Measurements from ENCODE around the gene ALS2CL.

The ALS2CL gene

DNA sequence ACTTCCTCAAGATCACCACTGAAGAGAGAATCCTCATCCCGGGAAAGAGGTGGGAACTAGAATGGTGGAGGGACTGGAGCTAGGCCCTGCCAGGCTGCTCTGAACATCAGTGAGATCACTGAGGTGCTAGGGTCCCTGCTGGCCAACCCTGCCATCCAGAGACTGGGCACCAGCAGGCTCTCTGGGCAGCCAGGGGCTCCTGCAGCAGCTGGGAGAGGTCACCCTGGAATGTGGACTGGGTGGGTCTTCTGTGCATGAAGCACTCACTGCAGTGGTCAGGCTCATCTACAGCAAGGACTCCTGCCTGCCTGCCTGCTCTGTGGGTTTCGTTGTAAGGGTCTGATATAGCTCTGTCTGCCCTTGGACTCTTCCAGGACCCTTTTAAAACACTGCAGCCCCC is 24.9 kb downstream of the ALS2CL start:
- CTCF ChIA-PET, result no interaction called here
- DNase-seq (ENCODE audit: extremely low spot score), result no peak
- TF ChIP-seq SP1 (IDR thresholded peaks at IDR 0.05) (no peak), FOXM1 (IDR thresholded peaks at IDR 0.05; ENCODE audit: borderline replicate concordance) (no peak), ZNF384 (IDR thresholded peaks at IDR 0.05) (no peak), ARNT (IDR thresholded peaks at IDR 0.05) (no peak), LEF1 (IDR thresholded peaks at IDR 0.05; ENCODE audit: borderline replicate concordance) (no peak), CTBP1 (IDR thresholded peaks at IDR 0.05; ENCODE audit: borderline replicate concordance) (no peak), ELF4 (IDR thresholded peaks at IDR 0.05) (no peak), L3MBTL2 (conservative IDR thresholded peaks at IDR 0.05) (no peak)
- POLR2A ChIA-PET, result no interaction called here

DNA sequence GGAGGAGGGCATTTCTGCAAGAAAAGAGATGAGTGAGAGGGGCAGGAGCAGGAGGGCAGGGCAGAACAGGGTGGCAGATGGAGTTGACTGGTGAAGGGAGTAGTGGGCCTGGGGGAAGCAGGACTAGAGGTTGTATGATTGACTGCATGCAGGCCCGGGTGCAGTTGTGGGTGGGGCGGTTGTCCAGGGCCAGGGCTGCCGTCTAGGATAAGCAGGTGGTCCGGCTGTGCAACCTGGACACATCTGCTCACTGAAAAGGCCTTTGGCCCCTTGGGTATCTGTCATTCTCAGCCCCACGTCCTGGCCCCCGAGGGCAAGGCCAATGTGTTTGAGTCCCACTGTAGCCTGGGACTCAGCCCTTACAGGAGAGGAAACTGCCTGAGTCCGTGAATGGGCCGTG is 25.4 kb downstream of the ALS2CL start:
- ChIA-PET CTCF (no interaction called here), POLR2A (no interaction called here)
- no peak for DNase-seq (ENCODE audit: extremely low spot score)
- TF ChIP-seq, protein P1, sequence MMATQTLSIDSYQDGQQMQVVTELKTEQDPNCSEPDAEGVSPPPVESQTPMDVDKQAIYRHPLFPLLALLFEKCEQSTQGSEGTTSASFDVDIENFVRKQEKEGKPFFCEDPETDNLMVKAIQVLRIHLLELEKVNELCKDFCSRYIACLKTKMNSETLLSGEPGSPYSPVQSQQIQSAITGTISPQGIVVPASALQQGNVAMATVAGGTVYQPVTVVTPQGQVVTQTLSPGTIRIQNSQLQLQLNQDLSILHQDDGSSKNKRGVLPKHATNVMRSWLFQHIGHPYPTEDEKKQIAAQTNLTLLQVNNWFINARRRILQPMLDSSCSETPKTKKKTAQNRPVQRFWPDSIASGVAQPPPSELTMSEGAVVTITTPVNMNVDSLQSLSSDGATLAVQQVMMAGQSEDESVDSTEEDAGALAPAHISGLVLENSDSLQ (IDR thresholded peaks at IDR 0.05), result no peak
- TF ChIP-seq BHLHE40 (IDR thresholded peaks at IDR 0.05; ENCODE audit: borderline replicate concordance), result no peak
- TF ChIP-seq FOXK2 (IDR thresholded peaks at IDR 0.05), result no peak
- TF ChIP-seq TARDBP (IDR thresholded peaks at IDR 0.05), result no peak
- no peak for TF ChIP-seq ARNT (IDR thresholded peaks at IDR 0.05)
- no peak for TF ChIP-seq FOXA1 (IDR thresholded peaks at IDR 0.05)
- no peak for TF ChIP-seq L3MBTL2 (conservative IDR thresholded peaks at IDR 0.05)
- no peak for TF ChIP-seq SP1 (IDR thresholded peaks at IDR 0.05)
- TF ChIP-seq ELF4 (IDR thresholded peaks at IDR 0.05), result no peak
- no peak for TF ChIP-seq ZNF384 (IDR thresholded peaks at IDR 0.05)
- TF ChIP-seq NFRKB (IDR thresholded peaks at IDR 0.05), result no peak

DNA sequence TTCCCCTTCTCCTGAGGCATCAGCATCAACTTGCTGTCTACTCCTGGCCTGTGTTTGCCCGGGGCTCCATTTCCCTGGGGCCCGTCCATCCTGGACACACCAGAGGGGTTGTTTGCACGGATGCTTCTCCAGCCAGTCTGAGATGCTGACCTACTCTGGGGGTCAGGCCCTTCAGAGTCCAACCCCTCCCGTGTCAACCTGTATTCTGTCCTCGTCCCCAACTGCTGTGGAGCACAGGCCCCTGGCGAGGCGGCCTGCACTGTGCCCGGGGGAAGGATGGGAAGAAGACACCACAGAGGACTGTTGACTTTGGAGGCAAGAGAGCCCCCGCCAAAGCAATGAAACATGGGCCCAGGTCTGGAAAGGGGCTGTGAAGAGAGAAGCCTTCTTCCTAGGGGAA is 25.8 kb downstream of the ALS2CL start:
- TF ChIP-seq LEF1 (IDR thresholded peaks at IDR 0.05; ENCODE audit: borderline replicate concordance), result no peak
- TF ChIP-seq L3MBTL2 (conservative IDR thresholded peaks at IDR 0.05), result no peak
- no peak for TF ChIP-seq SUZ12 (IDR thresholded peaks at IDR 0.05)
- TF ChIP-seq CTBP1 (IDR thresholded peaks at IDR 0.05; ENCODE audit: borderline replicate concordance), result no peak
- TF ChIP-seq FOXM1 (IDR thresholded peaks at IDR 0.05; ENCODE audit: borderline replicate concordance), result no peak
- no peak for TF ChIP-seq FOXA1 (IDR thresholded peaks at IDR 0.05)
- no peak for TF ChIP-seq SP1 (IDR thresholded peaks at IDR 0.05)
- TF ChIP-seq HDGF (IDR thresholded peaks at IDR 0.05; ENCODE audit: borderline replicate concordance), result no peak
- TF ChIP-seq NFRKB (IDR thresholded peaks at IDR 0.05), result no peak
- TF ChIP-seq ARNT (IDR thresholded peaks at IDR 0.05), result no peak
- no peak for DNase-seq (ENCODE audit: extremely low spot score)
- POLR2A ChIA-PET, result no interaction called here
- CTCF ChIA-PET, result no interaction called here

DNA sequence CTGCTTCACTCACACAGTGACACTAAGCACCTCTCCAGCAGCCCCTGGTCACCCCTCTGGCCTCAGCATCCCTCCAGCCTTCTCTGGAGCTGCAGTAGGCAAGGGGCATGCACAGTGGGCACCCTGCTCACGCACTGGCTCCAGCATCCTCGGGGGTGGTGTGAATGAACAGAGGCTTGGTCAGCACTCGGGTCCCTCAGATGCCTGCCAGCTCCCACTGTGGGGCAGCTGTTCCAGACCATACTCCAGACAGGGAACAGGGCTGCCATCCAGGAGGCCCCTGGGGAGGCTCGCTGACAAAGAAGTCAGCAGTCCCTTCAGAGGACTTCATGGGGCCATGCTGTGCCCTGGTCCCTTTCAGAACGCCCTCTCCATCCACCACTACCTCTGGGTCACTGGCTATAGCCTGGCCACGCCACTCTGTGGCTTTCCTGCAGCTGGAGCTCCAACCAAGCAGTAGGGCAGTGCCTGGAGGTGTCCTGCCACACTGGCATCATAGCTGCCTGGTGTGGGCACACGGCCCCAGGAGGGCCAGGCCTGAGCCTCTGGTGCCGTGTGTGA is 26.3 kb downstream of the ALS2CL start:
- POLR2A ChIA-PET, result no interaction called here
- no peak for DNase-seq (ENCODE audit: extremely low spot score)
- TF ChIP-seq FOXM1 (IDR thresholded peaks at IDR 0.05; ENCODE audit: borderline replicate concordance) (no peak), L3MBTL2 (conservative IDR thresholded peaks at IDR 0.05) (no peak), FOXK2 (IDR thresholded peaks at IDR 0.05) (no peak), ARNT (IDR thresholded peaks at IDR 0.05) (no peak), FOXA1 (IDR thresholded peaks at IDR 0.05) (no peak), HDGF (IDR thresholded peaks at IDR 0.05; ENCODE audit: borderline replicate concordance) (no peak), CTBP1 (IDR thresholded peaks at IDR 0.05; ENCODE audit: borderline replicate concordance) (no peak), LEF1 (IDR thresholded peaks at IDR 0.05; ENCODE audit: borderline replicate concordance) (no peak), NFRKB (IDR thresholded peaks at IDR 0.05) (no peak), SP1 (IDR thresholded peaks at IDR 0.05) (no peak), ZNF384 (IDR thresholded peaks at IDR 0.05) (no peak)
- TF ChIP-seq, protein P1 (IDR thresholded peaks at IDR 0.05), result no peak
- CTCF ChIA-PET, result no interaction called here

DNA sequence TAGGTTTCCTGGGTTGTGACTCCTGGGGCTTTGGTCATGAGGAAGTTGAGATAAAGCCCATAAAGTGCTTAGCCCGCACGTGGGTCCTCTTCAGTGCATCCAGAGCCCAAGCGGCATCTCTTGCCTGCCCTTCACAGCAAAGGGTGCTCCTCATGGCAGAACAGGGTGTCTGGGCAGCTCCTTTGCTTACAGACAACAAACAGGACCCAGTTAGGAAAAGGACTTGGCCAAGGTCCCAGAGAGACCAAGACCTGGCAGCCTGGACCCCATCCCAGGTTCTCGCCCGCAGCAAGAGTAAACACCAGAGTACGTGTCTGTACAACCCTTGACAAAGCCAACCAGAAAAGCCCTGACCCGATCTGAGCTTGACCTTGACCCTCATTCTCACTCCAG is 27.0 kb downstream of the ALS2CL start:
- no peak for TF ChIP-seq TARDBP (IDR thresholded peaks at IDR 0.05)
- no peak for TF ChIP-seq ARNT (IDR thresholded peaks at IDR 0.05)
- TF ChIP-seq SP1 (IDR thresholded peaks at IDR 0.05), result no peak
- TF ChIP-seq BHLHE40 (IDR thresholded peaks at IDR 0.05; ENCODE audit: borderline replicate concordance), result no peak
- no peak for TF ChIP-seq FOXA1 (IDR thresholded peaks at IDR 0.05)
- no peak for TF ChIP-seq NFRKB (IDR thresholded peaks at IDR 0.05)
- no peak for TF ChIP-seq CTBP1 (IDR thresholded peaks at IDR 0.05; ENCODE audit: borderline replicate concordance)
- TF ChIP-seq, protein P1 (IDR thresholded peaks at IDR 0.05), result no peak
- no peak for TF ChIP-seq L3MBTL2 (conservative IDR thresholded peaks at IDR 0.05)
- no peak for TF ChIP-seq FOXK2 (IDR thresholded peaks at IDR 0.05)
- no peak for TF ChIP-seq ELF4 (IDR thresholded peaks at IDR 0.05)
- no peak for TF ChIP-seq FOXM1 (IDR thresholded peaks at IDR 0.05; ENCODE audit: borderline replicate concordance)
- no peak for DNase-seq (ENCODE audit: extremely low spot score)
- ChIA-PET CTCF (no interaction called here), POLR2A (no interaction called here)

DNA sequence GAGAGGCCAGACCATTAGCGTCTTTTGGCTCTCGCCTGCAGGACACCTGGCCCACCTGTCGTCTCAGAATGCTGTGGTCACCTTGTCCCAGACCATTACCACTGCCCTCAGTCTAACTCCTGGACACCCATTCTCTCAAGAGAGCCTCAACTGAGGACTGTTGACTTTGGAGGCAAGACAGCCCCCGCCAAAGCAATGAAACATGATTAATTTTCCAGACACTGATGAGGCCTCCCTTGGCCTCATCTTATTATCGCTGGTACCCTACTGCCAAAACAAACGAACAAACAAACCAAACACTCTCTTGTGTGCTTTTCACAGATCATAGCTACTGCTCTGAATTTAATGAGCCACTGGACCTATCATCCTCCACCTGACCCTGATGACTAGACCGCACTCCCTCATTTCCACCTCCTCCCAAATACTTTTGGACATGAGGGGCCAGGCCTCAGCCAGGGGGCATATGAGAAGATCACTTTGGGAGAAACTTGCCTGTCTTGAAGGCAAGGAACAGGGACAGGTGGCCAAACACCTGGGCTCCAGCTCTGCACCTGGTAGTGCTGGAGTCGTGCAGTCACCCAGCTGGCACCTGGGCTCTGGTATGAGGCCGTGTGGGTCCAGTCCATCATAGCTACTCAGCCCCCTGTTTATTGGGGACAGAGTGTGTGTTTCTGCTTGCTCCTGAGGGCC is 27.6 kb downstream of the ALS2CL start:
- POLR2A ChIA-PET, result no interaction called here
- CTCF ChIA-PET, result no interaction called here
- TF ChIP-seq, protein P1 (IDR thresholded peaks at IDR 0.05), result no peak
- no peak for TF ChIP-seq LEF1 (IDR thresholded peaks at IDR 0.05; ENCODE audit: borderline replicate concordance)
- TF ChIP-seq ARNT (IDR thresholded peaks at IDR 0.05), result no peak
- no peak for TF ChIP-seq FOXK2 (IDR thresholded peaks at IDR 0.05)
- no peak for TF ChIP-seq BHLHE40 (IDR thresholded peaks at IDR 0.05; ENCODE audit: borderline replicate concordance)
- no peak for TF ChIP-seq HDGF (IDR thresholded peaks at IDR 0.05; ENCODE audit: borderline replicate concordance)
- TF ChIP-seq SUZ12 (IDR thresholded peaks at IDR 0.05), result no peak
- DNase-seq (ENCODE audit: extremely low spot score), result no peak
